Progenitor cell of endocrine pancreas (in vitro differentiated cells): ENCODE measurements around the gene C1QTNF6. TPM values are rescaled to one million over a fixed set of nuclear protein-coding genes. Genes with fewer than 3 reads are reported as not detected.

Experiments used
- DNase-seq: peaks from one replicate; pipeline ENCODE4 v3.0.0; 2021; ENCODE audit warnings: low spot score; ENCODE audit not compliant: unreplicated experiment
- H3K27ac Mint-ChIP-seq: 2 replicates; pipeline ENCODE4 v1.8.0; 2021; ENCODE audit warnings: mild to moderate bottlenecking, moderate library complexity, mixed read lengths
- H3K27me3 Mint-ChIP-seq: 2 replicates; pipeline ENCODE4 v1.8.0; 2021; ENCODE audit warnings: mixed read lengths
- H3K36me3 Mint-ChIP-seq: 2 replicates; pipeline ENCODE4 v1.8.0; 2022; ENCODE audit warnings: mixed read lengths; ENCODE audit not compliant: insufficient read depth
- H3K4me1 Mint-ChIP-seq: 2 replicates; pipeline ENCODE4 v1.8.0; 2021; ENCODE audit warnings: low read depth, mixed read lengths
- H3K4me3 Mint-ChIP-seq: 2 replicates; pipeline ENCODE4 v1.8.0; 2021; ENCODE audit warnings: low read depth, mild to moderate bottlenecking, moderate library complexity, mixed read lengths
- H3K9me3 Mint-ChIP-seq: 2 replicates; pipeline ENCODE4 v1.8.0; 2021; ENCODE audit warnings: low read depth, mixed read lengths
- CTCF ChIP-seq: fragments of 200-600 bp; sonication (generic); IDR thresholded peaks from one replicate; pipeline ENCODE4 v1.5.0; 2021; ENCODE audit warnings: antibody characterized with exemption, mild to moderate bottlenecking; ENCODE audit not compliant: unreplicated experiment
- total RNA-seq: library from RNA; stranded (reverse); gene quantifications from 2 replicates; pipeline ENCODE4 v1.2.1, GENCODE V29; 2021

C1QTNF6 gene
- total RNA-seq, 1 donor from 2014 or later, result 14.5 TPM

DNA sequence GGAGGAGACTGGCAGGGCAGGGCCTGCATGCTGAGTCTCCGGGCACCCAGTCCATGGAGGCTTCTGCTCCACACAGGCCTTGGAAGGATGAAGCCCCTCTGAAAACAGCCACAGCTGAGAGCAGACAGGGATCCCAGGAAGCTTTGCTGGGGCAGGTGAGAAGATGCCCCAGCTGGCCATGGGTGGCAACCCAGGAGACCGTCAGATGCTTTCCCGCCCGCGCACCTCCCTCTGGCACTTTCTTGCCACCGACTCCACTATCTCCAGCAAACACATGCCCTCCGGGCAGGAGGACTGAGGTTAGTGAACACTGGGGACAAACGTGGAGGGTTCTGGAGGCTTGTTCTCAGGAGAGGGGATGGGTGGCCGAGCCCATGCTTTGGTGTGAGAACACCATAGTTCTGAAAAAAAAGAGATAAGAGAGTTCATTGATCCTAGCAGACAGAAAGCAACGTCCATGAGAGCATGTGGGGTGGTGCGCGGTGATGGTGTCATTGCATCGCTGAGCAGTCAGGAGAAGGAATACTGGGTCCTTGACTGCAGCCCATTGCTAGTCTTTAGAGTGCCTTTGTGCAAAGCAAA, 2.3 kb downstream of the C1QTNF6 start:
- Mint-ChIP-seq H3K27ac (no peak overlapping the region), H3K4me3 (peak overlapping the region; percentile 4), H3K36me3 (peaks cover 3% of the 10 kb centered on the region), H3K27me3 (peaks cover 2% of the 10 kb centered on the region), H3K4me1 (peaks cover 35% of the 10 kb centered on the region), H3K9me3 (peaks cover 4% of the 10 kb centered on the region)
- no peak for DNase-seq
- TF ChIP-seq CTCF, result no peak

GRCh38 chr22:37184816-37185541, 3.1 kb downstream of the C1QTNF6 start:
- no peak for TF ChIP-seq CTCF
- Mint-ChIP-seq H3K27me3 (peaks cover 2% of the 10 kb centered on the region), H3K36me3 (no peaks in the 10 kb centered on the region), H3K9me3 (no peaks in the 10 kb centered on the region), H3K4me1 (peaks cover 30% of the 10 kb centered on the region), H3K4me3 (no peak overlapping the region), H3K27ac (no peak overlapping the region)
- no peak for DNase-seq

DNA sequence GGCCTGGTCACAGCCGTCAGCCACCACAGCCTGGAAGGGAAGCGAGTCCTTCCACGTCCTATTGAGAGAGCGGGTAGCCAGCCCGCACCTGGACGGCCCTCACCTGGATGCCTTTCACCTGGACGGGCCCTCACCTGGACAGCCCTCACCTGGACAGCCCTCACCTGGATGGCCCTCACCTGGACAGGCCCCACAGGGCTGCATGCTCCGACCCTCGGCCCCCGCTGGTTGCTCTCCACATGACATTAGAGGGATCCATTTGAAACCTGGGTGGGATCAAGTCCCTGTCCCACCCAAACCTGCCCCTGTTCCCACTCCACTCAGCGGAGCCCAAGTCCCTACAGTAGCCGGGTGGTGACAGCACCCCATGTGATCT, 3.7 kb downstream of the C1QTNF6 start:
- Mint-ChIP-seq H3K4me1 (peaks cover 24% of the 10 kb centered on the region), H3K27me3 (peaks cover 2% of the 10 kb centered on the region), H3K36me3 (no peaks in the 10 kb centered on the region), H3K9me3 (no peaks in the 10 kb centered on the region), H3K27ac (no peak overlapping the region), H3K4me3 (no peak overlapping the region)
- DNase-seq, result no peak
- no peak for TF ChIP-seq CTCF

GRCh38 chr22:37183432-37184379, 4.3 kb downstream of the C1QTNF6 start:
- no peak overlapping the region for H3K27ac Mint-ChIP-seq
- TF ChIP-seq CTCF, result no peak
- no peak overlapping the region for H3K4me3 Mint-ChIP-seq
- no peaks in the 10 kb centered on the region for H3K36me3 Mint-ChIP-seq
- no peak for DNase-seq
- peaks cover 19% of the 10 kb centered on the region for H3K4me1 Mint-ChIP-seq
- H3K27me3 Mint-ChIP-seq, result peaks cover 2% of the 10 kb centered on the region
- no peaks in the 10 kb centered on the region for H3K9me3 Mint-ChIP-seq

DNA sequence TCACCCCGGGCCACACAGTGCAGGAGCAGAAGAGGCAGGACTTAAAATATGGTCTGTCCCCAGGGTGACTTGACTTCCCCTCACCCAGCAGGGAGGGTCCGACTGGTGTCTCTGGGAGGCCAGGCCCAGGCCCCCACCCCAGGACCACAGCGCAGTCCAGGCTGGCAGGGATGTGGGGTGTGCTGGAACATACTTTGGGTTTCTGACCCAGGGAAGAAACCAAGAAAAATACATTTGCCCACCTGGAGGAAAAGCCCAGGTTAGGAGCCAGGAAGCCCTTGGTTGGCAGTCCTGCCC, 5.2 kb downstream of the C1QTNF6 start:
- H3K36me3 Mint-ChIP-seq, result no peaks in the 10 kb centered on the region
- no peak overlapping the region for H3K27ac Mint-ChIP-seq
- H3K9me3 Mint-ChIP-seq, result no peaks in the 10 kb centered on the region
- no peak for DNase-seq
- H3K27me3 Mint-ChIP-seq, result peaks cover 6% of the 10 kb centered on the region
- no peak overlapping the region for H3K4me3 Mint-ChIP-seq
- no peak for TF ChIP-seq CTCF
- H3K4me1 Mint-ChIP-seq, result peaks cover 12% of the 10 kb centered on the region
